H1 (cell line): ENCODE results near the gene OPRD1. TPM values are rescaled to one million over a fixed set of nuclear protein-coding genes. Genes with fewer than 3 reads are reported as not detected.

ENCODE experiments used
- BRCA1 ChIP-seq: IDR thresholded peaks from 2 replicates; pipeline ENCODE4 v1.6.1; 2012; ENCODE audit warnings: low read depth, low read length, improper control_type of control experiment
- CREB1 ChIP-seq: IDR thresholded peaks from 2 replicates; pipeline ENCODE4 v1.6.1; 2012; ENCODE audit warnings: inconsistent platforms
- EZH2 ChIP-seq: fragments of 200-600 bp; sonication (generic); IDR thresholded peaks from 2 replicates; pipeline ENCODE4 v1.7.1; 2012; ENCODE audit warnings: low read depth, mild to moderate bottlenecking, moderate library complexity, low read length, inconsistent platforms; ENCODE audit not compliant: severe bottlenecking
- JUN ChIP-seq: IDR thresholded peaks from 2 replicates; pipeline ENCODE4 v1.6.1; 2011; ENCODE audit warnings: low read depth, mild to moderate bottlenecking, improper control_type of control experiment, low read length
- KDM4A ChIP-seq: IDR thresholded peaks from one replicate; pipeline ENCODE4 v1.7.1; 2012; ENCODE audit warnings: low read depth, mild to moderate bottlenecking, moderate library complexity, low read length, inconsistent platforms; ENCODE audit not compliant: severe bottlenecking
- KDM5A ChIP-seq: fragments of 200-600 bp; IDR thresholded peaks from 2 replicates; pipeline ENCODE4 v1.7.1; 2012; ENCODE audit warnings: mild to moderate bottlenecking, low read length, inconsistent platforms, mixed read lengths
- POLR2A ChIP-seq, 2 experiments: IDR thresholded peaks; 1 replicate in 1 of 2; 2 replicates in 1 of 2; pipeline ENCODE4 v1.6.1; 2011; ENCODE audit warnings: low read depth in 2 of 2, low read length in 2 of 2, mild to moderate bottlenecking in 2 of 2; ENCODE audit errors: control extremely low read depth in 1 of 2
- SIN3A ChIP-seq, 2 experiments: IDR thresholded peaks in 1 of 2; conservative IDR thresholded peaks in 1 of 2; 2 replicates each; pipeline ENCODE4 v1.6.1; 2011 to 2012; ENCODE audit warnings: low read length in 2 of 2, improper control_type of control experiment in 1 of 2, low read depth in 1 of 2, mild to moderate bottlenecking in 1 of 2
- SRF ChIP-seq: IDR thresholded peaks from 2 replicates; pipeline ENCODE4 v1.6.1; 2011; ENCODE audit warnings: mild to moderate bottlenecking, low read depth, low read length, moderate library complexity
- TEAD4 ChIP-seq: IDR thresholded peaks from 2 replicates; pipeline ENCODE4 v1.6.1; 2012; ENCODE audit warnings: low read depth, low read length, inconsistent platforms, mixed read lengths
- polyA plus RNA-seq, 7 experiments: library from polyadenylated mRNA; depleted of rRNA in 3 of 7; stranded (reverse) in 5 of 7; unstranded in 2 of 7; fragments of >200 nt in 5 of 7; fragments of 200-250 nt in 2 of 7; gene quantifications; 1 replicate in 5 of 7; 2 replicates in 1 of 7; 4 replicates in 1 of 7; pipeline versions ENCODE4 v1.2.1 to v1.2.3, GENCODE V29; 2011 to 2013; ENCODE audit warnings: missing spikeins in 2 of 7, mixed read lengths in 2 of 7
- total RNA-seq: library from RNA; stranded (reverse); fragmentation: NEBNext Ultra II Directional; extraction: Animal tissue kit (Norgen Biotek cat#: 25700); gene quantifications from 2 replicates; pipeline ENCODE4 v1.2.1, GENCODE V29; 2021

OPRD1 gene
- total and polyA plus RNA-seq, 2 of the 8 experiments (the other 6 are each of a cell fraction or from before 2014, with no cell fraction given), result 2.6 to 3.7 TPM

- TF ChIP-seq TEAD4 (0 out of 2 replicates have a peak, but pooled peaks have one; percentile 34), EZH2 (peak; percentile 37), JUN (no peak), SRF (no peak), CREB1 (no peak), POLR2A (IDR thresholded peaks at IDR 0.05; ENCODE audit: control extremely low read depth in 1 of 2, low read depth in 2 of 2, low read length in 2 of 2) (no peak), KDM4A (no peak), KDM5A (no peak), BRCA1 (no peak), SIN3A (conservative IDR thresholded peaks at IDR 0.05 in 1 of 2, IDR thresholded peaks at IDR 0.05 in 1 of 2; ENCODE audit: low read depth in 1 of 2, low read length in 2 of 2) (no peak)
Measured at GRCh38 chr1:28812669-28813468, 899 bp downstream of the OPRD1 start (continued).
